SKM-1 (cell line): ENCODE data around the gene INTS11.
"Not testable (repeated sequence)": the region's sequence is repeated elsewhere in the genome, so short reads cannot be mapped to it uniquely, and the experiment has no call there.

ENCODE experiments used
- DNase-seq: peaks from one replicate; lab custom pipeline; 2025; ENCODE audit not compliant: unreplicated experiment; lab: John Stamatoyannopoulos, UW

INTS11 gene

GRCh38 chr1:1331068-1331965, 6.9 kb upstream of the INTS11 start, which contains the start of gene TAS1R3:
TSS of gene TAS1R3 (plus strand) at chr1:1331280. CDS start at chr1:1331346, 66 bp downstream.
- no peak for DNase-seq

DNA sequence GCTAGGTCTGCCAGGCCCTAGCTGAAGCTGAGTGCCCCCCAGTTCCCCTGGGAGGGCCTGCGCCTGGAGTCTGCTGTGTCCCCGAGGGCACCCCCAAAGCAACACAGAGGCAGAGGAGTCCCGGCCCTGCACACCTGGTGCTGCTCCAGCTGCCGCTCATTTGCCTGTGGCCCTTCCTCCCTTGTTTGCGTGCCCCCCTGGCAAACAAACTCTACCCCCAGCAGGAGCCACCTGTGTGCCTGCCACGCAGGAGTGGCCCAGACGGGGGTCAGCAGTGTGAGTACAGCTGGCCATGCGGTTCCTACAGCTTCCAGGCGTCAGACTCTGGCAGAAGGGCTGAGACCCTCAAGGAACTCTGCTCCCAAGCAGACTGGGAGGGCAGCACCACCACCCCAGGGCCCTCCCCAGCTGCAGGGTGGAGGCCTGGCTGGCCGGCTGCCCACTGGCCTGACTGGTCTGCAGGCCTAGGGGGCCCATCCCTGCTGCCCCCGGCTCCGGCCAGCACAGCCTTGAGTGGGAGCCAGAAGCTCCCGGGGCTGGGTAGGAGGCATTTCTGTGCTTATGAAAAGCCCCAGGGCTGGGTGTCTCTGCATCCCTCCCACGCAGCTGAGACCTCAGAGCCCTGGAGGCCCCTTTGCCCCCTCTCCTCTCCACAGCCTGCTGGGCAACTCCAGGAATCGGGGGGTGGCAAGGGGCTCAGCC, 6.1 kb upstream of the INTS11 start:
- no peak for DNase-seq

- DNase-seq = no peak
Measured at GRCh38 chr1:1329304-1330210, 5.1 kb upstream of the INTS11 start.

DNA sequence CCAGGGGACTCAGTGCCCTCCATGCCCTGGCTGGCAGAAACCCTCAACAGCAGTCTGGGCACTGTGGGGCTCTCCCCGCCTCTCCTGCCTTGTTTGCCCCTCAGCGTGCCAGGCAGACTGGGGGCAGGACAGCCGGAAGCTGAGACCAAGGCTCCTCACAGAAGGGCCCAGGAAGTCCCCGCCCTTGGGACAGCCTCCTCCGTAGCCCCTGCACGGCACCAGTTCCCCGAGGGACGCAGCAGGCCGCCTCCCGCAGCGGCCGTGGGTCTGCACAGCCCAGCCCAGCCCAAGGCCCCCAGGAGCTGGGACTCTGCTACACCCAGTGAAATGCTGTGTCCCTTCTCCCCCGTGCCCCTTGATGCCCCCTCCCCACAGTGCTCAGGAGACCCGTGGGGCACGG, 3.8 kb upstream of the INTS11 start:
- DNase-seq = no peak

GRCh38 chr1:1327291-1327690, 2.8 kb upstream of the INTS11 start:
- DNase-seq = no peak

- no peak for DNase-seq
Measured at GRCh38 chr1:1326075-1326605, 1.7 kb upstream of the INTS11 start.

DNA sequence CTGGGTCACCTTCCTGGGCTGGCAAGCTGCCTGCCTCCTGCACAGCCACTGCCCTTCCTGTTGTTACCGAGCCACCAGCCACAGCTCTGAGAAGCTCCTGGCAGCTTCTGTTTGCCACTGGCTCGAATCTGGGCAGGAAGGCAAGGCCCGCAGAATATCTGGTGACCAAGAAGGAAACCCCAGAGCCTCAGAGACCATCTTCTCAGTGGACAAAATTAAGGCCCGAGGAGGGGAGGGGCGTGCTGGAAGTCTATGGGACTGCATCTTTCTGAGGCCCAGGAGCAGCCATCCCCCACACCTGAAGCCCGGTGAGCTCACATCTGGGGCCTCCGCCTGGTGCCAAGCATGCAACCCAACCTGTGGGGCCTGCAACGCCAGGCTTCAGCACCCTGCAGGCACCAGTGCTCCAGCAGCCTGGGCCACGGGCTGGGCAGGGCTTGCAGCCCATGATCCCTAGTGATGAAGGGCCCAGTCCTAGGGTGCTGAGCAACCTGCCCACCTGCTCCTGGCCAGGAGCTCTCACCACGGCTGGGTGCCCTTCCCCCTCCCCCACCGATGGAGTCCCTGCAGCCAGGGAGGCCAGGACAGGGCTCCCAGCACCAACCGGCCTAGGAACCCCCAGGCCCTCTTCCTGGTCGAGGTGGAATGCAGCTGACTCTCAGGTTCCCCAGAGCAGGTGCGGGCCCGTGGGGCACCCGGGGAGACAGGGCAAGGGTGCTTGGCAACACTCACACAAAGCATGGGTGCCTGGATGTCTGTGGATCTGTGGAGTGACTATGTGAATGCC, 1.0 kb upstream of the INTS11 start:
- no peak for DNase-seq

- DNase-seq = no peak
Measured at GRCh38 chr1:1324084-1324523, 356 bp downstream of the INTS11 start.

DNA sequence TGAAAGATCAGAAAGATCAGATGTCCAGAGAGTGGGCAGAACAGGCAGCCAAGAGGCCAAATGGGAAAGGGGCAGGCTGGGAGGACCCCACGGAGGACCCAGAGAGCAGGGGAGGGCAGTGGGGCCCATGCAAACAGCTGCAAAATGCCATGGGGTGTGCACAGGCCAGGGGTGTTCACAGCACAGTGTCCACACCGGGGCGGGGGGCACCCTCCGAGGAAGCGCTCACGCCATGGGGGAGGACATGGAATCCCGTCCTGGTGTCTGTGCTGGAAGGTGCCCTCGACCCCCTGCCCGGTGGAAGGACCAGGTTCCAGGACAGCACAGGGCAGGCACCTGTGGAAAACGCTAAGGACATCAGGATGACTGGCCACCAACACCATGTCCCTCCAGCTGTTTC, 1.5 kb downstream of the INTS11 start:
- no peak for DNase-seq

GRCh38 chr1:1322418-1322817, 2.0 kb downstream of the INTS11 start:
- no peak for DNase-seq

DNA sequence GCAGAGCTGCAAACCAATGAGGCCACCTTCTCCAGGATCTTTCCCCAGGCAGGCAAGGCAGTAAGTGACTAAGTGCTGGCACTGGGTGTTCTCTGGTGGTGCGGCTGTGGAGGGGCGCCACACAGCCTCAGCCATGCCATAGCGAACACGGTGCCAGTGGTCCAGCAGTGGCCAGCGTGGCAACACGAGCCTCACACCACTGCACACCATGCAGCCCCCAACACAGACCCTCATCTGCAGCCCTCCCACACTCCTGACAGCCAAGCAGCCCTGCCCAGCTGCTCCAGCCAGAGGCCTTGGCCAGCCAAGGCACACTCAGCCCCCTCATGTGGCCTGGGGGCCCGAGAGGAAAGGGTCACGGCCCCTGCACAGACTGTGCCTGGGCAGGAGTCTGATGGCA, 3.0 kb downstream of the INTS11 start:
- DNase-seq = no peak

GRCh38 chr1:1320666-1321448, 3.6 kb downstream of the INTS11 start:
- DNase-seq = no peak

- DNase-seq = no peak
Measured at GRCh38 chr1:1319646-1319941, 4.9 kb downstream of the INTS11 start.

DNA sequence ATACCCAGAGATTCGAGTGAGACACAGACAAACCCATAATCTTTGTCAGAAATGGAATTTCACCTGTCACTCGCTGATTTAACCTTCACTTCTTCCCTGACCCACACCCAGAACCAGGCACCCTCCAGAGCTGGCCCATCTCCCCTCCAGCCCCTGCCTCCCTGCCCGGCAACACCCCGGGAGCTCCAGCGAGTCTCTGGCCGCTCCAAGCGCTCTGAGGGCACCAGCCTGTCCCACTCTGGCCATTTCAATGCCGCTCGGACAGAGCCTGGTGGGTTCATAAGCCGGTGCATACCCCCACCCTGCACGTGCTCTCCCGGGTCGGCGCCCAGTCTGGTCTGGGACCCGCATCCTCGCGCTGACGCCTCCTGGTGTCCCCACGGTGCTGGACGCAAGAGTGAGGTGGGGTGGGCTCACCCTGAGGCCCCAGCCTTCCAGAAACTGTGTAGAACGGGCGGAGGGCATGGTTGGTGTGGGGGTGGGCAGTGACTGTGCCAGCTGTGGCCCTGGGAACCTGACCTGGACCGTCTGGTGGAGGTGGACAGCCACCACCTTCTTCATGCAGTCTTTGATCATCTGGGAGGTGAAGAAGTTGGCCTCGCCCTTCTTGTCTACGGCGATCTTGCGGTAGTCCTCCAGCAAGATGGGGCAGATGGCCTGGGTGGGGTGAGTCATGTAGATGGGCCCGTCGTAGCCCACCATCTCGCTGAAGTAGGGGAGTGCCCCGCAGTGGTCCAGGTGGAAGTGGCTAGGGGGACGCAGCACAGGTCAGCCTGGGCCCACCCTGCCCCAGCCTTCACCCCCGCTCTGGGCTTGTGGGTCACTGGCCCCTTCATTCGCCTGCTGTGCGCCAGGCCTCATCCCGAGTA, 5.4 kb downstream of the INTS11 start:
- no peak for DNase-seq

- DNase-seq = no peak
Measured at GRCh38 chr1:1318131-1318652, 6.3 kb downstream of the INTS11 start.

- no peak for DNase-seq
Measured at GRCh38 chr1:1317420-1317819, 7.0 kb downstream of the INTS11 start.

GRCh38 chr1:1316199-1316598, 8.3 kb downstream of the INTS11 start:
- not testable (repeated sequence) for DNase-seq

DNA sequence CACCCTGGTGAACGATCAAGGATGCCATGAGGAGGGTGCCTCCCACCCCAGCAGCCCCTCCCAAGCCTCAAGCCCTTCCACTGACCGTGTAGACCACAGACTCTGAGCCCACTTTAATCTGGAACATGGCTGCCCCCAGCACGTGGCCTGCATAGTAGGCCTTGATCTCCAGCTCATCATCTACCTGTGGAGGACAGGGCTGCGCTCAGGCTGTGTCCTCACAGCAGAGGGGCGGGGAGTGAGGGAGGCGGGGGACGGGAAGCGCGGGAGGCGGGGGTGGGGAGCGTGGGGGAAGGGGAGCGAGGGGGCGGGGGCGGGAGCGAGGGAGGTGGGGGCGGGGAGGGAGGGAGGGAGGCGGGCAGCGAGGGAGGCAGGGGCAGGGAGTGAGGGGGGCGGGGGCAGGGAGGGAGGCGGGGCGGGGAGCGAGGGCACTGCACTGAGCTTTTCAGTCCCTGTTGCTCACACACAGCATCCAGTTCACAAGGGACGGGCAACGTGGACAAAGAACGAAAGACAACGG, 9.0 kb downstream of the INTS11 start:
- DNase-seq = no peak
